A673 (cell line): ENCODE results near the gene SACS.

Experiments used
- EZH2 ChIP-seq: fragments of 200-600 bp; sonication (generic); IDR thresholded peaks from 2 replicates; pipeline ENCODE4 v1.6.1; 2017; ENCODE audit warnings: borderline replicate concordance, low read depth, mild to moderate bottlenecking, mixed read lengths, antibody characterized with exemption, low read length; ENCODE audit not compliant: poor library complexity, severe bottlenecking
- TF ChIP-seq, protein P1 (sequence below): fragments of 300-800, 200-600 bp; sonication (generic); conservative IDR thresholded peaks from 2 replicates; pipeline ENCODE4 v1.5.1; 2017; ENCODE audit warnings: low read depth, mild to moderate bottlenecking, antibody characterized with exemption, low read length, moderate library complexity, mixed read lengths

DNA sequence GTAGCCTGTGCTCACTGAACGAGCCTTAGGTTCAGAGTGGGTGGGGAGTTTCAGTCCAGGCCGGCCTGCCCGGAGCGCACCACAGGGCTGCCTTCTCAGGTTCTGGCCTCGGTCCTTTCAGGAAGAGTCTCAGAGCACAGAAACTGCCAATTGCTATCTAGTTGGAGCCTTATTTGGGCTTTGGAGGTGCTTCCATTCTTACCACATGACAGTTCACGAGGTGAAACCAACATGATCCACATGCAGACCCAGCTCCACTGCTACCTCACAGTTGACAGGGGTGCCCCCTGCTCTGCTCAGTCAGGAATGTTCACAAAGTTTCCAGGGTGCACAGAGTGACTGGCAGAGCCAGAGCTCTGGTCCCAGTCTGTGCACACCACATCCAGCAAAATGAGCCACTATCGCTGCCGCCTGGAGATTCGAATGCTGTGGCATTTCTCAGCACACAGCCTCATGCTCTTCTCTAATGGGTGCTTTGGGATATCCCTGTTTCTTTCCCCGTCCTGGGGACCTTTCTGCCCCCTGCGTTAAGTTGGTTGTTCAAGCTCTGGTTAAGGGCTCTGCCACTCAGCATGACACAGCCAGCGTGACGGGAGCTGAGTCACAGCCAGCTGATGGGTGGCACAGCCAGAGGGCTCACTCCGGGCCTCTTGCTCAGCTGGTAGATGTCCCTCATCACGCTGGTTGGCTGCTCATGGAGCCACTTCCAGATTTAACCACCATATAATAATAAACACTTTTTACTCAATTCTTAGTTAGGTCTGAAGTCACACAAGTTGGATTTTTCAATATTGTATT lies 7.5 kb upstream of the SACS start:
- TF ChIP-seq, protein P1, sequence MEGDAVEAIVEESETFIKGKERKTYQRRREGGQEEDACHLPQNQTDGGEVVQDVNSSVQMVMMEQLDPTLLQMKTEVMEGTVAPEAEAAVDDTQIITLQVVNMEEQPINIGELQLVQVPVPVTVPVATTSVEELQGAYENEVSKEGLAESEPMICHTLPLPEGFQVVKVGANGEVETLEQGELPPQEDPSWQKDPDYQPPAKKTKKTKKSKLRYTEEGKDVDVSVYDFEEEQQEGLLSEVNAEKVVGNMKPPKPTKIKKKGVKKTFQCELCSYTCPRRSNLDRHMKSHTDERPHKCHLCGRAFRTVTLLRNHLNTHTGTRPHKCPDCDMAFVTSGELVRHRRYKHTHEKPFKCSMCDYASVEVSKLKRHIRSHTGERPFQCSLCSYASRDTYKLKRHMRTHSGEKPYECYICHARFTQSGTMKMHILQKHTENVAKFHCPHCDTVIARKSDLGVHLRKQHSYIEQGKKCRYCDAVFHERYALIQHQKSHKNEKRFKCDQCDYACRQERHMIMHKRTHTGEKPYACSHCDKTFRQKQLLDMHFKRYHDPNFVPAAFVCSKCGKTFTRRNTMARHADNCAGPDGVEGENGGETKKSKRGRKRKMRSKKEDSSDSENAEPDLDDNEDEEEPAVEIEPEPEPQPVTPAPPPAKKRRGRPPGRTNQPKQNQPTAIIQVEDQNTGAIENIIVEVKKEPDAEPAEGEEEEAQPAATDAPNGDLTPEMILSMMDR = no peak
- no peak for TF ChIP-seq EZH2
